CD4-positive, alpha-beta T cell treated with Interleukin-2 at 100 ng/mL for 4 hours (primary cell): Measurements from ENCODE around the gene PLPP7.
"Not testable (repeated sequence)": the region's sequence is repeated elsewhere in the genome, so short reads cannot be mapped to it uniquely, and the experiment has no call there.

ENCODE experiments used
- DNase-seq: peaks from one replicate; pipeline ENCODE4 v3.0.0-alpha.2; 2020; ENCODE audit warnings: low spot score

Gene PLPP7

DNA sequence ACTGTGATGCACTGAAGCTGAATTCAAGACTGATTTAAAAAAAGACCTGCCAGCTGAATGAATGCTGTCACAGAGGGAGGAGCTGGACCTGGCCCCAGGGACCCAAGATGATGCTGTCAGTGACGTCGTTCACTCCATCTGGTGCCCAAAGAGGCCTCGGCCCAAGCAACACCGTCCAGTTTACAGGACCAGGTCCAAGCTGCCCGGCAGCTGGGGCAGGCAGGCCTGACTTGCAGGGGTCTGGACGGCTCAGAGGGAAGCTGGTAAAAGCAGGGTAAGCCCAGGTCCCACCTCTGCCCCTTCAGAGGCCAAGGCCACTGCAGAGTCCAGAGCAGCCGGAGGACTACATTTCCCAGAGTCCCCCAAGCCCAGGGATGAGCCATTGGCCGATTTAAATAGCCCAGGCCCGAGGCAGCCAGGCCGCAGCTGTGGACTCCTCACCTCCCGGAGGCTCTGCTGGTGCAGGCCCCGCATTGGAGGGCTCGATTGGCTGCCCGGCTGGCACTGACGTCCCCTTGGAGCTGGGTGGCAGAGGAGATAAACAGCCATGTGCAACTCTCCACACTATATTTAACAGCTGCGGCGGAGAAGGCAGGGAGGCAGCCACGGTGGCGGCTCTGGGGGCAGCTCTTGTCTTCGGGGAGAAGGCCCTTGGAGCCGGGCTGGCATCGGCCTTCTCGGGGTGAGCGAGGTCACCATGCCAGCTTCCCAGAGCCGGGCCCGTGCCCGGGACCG, at the start of gene PLPP7:
TSS of gene PLPP7 (plus strand) at position 423 of the 735 bp plus-strand sequence. CDS start at position 698, 275 bp downstream.
- no peak for DNase-seq

DNA sequence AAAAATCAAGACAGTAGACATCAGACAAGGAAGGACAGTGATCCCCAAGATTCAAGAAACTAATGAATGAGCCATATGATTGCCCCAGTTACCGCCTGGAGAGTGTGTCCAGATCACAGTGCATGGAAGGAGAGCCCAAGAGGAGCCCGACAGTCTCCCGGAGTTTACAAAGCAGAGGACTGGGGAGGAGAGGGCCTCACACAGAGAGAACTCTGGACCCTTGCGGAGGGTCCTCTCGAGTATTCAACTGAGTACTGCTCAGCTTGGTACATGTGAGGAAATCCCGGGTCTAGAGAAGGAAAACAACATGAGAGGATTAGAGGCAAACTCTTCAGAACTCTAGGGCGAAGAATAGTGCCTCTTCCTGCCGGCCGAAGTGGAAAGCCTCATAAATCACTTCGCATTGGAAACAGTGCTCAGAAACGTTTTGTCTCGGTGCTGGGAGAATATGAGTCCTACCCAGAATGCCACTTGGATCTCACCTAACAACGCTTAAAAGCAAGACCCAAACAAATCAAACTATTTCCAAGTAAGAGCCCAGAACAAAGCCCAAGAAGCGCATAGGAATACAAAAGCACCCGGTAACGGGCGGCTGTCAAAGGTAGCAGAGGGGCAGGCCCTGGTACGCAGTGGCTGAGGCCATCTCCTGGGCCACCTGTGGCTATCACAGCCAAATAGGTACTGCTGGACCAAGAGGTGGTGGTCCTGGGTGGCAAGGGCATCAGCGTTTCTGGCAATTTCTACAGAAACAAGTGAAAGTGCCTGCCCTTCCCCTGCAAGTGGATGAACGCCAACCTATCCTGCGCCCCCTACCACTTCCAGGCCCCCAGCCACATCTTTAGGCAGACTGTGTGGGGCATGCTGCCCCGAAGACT, 49.2 kb upstream of the PLPP7 start:
- DNase-seq = no peak

DNA sequence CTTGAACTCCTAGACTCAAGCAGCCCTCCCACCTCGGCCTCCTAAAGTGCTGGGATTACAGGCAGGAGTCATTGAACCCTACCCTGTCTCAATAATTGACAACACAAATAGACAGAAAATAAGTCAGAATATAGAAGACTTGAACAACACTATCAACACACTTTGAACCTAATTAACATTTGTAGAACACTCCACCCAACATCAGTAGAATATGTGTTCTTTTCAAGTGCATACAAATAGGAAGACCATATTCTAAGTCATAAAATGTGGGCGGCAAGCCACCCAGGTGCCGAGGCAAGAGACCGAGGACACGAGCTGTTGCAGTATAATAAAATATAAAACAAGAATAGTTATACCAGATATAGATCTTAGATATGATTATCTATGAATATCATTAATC, 45.2 kb upstream of the PLPP7 start:
- not testable (repeated sequence) for DNase-seq

DNA sequence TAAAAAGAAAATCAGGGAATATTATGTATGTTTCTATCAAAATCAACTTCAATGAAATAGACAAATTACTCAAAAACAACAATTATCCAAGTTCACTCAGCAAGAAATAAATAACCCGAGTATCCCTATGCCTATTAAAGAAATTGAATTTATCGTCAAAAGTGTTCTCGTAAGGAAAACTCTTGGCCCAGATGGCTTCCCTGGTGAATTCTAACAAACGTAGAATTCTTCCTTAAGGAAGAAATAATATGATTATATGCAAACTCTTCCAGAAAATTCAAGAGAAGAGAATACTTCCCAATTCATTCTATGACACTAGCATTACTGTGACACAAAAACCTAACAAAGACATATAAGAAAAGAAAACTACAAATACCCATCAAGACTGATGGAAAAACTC, 42.9 kb upstream of the PLPP7 start:
- no peak for DNase-seq

DNA sequence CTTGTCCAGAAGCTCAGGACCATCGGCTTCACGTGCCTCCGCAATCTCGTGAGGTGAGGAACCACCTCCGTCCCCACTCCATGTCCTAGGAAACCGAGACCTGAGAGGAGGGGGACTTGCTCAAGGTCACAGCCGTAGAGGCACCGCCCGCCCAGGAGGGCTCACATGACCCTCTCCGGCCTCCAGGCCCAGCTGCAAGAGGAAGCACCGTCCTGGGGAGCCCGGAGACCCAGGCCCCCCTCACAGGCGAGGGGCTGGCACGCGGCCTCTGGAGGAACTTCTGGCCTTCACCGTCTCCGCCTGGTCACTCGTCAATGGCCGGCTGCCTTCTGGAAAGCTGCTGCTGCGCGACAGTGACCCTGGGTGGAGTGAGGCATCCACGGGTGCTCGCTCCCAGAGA, 37.4 kb upstream of the PLPP7 start:
- DNase-seq = no peak

DNA sequence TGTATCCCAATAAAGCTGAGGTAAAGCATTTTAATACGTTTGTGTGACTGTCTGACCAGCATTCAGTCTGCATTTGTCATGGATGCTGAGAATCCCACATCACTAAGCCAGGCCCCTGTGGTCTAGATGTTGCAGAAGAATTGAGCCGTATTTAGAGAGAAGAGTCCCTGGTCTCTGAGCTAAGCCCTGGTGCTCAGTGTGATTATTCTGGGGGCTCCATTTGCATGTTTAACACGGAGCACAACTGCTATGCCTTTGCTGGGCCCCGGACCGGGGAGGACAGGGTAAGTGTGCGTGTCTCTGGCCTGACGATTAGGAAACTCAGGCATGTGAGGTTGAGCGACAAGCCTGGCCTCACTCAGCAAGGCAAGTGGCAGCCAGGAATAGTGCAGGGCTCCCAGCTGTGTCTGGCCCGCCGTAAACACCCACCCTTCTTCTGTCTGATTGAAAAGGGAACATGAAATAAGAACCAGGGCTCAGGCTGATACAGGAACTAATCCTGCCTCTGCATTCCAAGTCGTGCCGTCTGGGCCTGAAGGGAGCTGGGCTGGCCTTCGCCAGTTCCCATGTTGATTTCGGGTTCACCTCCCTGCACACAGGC, 35.5 kb upstream of the PLPP7 start:
- no peak for DNase-seq

DNA sequence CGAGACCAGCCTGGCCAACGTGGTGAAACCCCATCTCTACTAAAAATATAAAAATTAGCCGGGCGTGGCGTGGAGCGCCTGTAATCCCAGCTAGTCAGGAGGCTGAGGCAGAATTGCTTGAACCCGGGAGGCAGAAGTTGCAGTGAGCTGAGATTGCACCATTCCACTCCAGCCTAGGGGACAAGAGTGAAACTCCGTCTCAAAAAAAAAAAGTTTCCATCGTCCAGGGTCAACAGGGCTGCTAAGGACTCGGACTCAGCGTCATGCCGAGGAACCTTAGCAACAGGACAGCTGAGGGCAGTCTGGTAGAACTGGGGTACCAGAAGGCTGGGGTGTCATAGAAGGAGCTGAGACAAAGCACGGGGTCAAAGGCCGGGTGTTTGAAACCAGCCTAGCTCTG, 34.9 kb upstream of the PLPP7 start:
- DNase-seq = no peak

DNA sequence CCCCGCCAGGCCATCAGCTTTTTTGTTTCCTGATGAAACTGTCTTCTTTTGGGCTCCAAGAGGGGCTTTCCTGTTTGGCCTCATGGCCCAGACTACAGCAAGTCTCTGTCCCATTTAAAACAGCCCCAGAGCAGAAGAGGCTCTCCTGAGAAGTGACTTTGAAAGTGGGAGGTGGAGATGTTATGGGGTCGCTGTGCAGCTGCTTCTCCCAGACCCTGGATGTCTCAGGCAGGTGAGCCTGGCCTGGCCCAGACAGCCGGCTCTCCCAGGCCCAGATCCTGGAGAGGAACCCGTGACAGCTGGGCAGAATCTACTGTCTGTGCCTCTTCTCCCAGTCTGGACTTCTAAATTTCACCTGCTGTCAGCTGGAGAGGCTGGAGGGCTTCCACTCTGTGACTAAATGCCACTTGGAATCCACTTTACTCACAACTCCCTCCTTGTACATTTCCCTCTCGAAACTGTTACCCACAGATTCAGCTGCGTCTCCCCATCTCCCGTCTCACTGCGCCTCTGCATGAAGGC, 33.8 kb upstream of the PLPP7 start:
- DNase-seq = no peak

DNA sequence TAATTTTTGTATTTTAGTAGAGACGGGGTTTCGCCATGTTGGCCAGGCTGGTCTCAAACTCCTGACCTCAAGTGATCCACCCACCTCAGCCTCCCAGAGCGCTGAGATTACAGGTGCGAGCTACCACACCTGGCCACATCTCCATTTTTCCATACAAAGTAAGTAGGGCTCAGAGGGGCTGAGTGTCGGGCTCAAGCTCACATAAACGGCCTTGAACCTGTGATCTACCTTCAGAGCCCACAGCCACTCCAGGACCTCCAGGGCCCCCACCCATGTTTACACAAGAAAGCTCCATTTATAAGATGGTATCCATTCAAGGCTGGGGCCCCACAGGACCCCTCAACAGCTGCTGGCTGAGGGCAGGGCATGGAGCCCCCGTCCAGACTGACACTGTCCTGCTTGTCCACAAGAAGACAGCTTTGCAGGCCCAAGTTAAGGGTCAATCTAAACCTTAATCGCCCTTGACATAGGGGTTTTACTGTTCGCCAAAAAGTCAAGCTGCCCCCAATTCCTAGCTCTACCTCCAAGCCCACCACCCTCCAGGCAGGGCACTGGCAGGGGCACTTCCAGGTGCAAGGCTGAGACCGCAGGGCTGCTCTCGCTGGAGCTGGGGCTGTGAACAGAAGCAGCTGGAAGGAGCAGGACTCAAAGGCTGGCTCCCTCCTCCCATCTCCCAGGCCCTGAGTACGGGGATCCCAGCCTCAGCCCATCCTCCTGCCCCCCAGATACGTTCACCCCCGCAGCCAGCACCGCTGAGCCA, 32.1 kb upstream of the PLPP7 start:
- no peak for DNase-seq

DNA sequence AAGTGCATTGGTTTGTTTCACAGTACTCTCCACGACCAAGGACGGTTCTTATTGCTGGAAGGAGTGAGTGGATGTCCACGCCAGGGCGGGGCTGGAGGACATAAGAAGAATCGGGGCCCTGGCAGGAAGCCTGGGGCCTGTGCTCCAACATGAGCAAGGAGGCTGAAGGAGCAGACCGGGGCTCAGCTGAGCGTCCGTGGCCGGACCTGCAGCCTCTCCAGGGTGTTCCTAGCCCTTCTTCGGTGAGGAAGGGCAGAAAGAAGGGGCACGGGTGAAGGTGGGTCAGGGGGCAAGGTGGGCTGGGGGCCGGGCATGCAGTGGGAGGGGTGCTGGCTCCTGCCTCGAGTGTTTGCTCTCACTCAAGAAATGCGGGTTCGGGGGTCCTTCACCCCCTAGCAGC, 31.3 kb upstream of the PLPP7 start:
- no peak for DNase-seq

DNA sequence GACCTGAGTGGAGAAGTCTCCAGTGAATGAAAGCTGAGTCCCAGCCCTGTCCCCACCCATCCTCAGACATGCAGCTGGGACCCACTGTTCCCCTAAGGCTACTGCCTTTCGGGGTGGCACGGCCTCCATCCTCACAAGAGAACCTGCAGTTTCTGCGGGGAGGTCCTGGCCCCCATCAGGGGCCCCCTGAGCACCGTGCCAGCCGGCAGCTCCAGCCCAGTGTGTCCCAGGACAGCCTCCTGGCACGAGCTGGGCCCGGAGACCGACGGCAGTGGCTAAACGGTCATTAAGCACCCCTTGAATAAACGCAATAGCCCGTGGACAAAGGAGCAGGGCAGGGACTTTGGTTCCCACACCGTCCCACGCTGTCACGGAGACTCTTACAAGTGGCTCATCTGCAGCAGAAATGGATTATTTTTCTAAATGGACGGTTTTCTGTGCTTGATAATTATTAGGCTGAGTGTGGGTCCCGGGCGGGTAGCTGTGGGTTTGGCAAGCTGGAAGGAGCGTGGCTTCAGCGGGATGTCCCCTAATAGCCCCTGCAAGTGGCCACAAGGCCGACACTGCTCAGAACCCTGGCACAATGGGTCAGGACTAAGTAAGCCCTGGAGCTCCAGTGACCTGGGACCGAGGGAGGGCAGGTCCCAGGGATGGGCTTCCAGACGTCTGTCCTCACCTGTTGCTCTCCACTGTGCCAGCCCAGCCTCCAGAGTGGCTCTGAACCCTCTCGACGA, 30.7 kb upstream of the PLPP7 start:
- no peak for DNase-seq

DNA sequence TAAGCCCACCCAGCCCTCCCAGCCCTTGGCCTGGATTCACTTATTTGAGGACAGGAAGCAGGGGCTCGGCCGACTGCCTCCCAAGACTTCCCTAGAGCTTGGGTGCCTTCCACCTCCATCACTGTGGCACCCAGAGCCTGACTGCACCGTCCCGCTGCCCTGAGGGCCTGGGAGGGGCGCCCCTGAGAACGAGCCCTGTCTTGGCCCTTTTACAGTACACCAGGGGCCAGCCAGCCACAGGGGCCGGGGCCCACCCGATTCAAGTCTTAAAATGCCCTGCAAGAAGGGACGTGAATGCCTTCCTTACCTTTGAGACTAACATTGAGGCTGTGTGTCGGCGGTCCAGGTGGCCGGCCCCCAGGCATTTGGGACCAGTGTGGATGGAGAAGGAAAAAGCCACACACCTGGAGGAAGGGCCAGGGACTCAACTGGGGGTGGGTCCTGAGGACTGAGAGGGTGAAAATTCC, 30.1 kb upstream of the PLPP7 start:
- DNase-seq = no peak

DNA sequence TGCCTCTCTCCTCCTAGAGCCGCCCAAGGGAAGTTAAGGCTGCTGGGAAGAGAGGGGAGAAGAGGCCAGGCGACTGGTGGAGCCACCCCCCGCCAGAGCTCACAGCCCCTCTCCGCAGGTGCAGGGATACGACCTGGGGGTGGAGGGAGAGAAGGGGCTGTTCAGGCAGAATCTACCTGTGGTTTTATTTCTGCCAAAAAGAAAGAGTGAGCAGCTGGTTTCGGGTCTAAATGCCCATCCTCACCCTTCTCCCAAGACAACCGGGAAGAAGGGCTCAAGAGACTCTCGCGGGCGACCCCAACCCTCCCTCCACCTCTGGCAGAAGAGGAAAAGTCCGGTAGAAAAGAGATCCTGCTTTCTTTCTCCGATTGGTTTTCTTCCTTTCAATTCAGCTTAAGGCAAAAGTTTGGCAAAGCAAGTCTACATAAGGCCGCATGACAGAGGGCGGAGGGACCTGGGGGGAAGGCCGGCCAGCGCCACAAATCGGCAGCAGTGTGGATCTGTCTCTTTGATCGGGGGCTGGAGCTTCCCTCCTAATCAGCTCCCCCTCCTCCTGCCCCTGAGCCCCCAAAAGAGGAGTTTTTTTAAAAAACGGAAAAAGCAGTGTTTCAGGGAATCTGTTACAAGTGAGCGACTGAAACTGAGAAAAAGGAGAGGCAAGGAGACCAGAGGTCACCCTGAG, 29.5 kb upstream of the PLPP7 start:
- DNase-seq = no peak

DNA sequence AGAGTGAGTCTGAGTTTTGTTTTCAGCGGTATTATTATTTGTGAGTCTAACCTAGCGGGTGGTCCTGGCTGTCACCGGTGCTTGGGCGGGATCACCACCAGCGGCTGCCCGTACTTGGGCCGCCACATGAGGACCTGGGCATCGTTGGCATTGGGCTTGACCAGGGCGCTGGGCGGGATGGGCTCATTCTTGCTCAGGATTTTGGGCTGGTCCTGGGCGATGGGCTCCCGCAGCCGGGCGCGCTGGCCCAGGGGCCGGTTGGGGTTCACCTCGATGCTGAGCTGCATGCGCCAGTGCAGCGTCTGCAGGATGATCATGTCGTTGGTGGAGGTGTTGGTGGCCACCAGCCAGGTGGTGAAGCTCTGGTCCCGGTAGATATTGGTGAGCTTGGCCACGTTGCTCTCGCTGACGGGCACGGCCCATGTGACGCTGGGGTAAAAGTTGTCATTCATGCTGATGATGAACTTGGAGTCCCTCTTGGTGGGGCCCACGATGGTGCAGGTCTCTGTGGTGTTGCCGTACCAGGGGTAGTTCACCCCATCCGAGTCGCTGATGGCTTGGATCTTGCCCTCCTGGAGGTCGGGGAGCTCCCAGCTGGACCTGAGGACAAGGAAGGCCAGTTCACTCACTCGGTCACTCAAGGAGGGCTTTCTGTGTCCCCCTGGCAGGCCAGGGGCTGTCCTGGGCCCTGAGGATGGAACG, 28.6 kb upstream of the PLPP7 start:
- no peak for DNase-seq

DNA sequence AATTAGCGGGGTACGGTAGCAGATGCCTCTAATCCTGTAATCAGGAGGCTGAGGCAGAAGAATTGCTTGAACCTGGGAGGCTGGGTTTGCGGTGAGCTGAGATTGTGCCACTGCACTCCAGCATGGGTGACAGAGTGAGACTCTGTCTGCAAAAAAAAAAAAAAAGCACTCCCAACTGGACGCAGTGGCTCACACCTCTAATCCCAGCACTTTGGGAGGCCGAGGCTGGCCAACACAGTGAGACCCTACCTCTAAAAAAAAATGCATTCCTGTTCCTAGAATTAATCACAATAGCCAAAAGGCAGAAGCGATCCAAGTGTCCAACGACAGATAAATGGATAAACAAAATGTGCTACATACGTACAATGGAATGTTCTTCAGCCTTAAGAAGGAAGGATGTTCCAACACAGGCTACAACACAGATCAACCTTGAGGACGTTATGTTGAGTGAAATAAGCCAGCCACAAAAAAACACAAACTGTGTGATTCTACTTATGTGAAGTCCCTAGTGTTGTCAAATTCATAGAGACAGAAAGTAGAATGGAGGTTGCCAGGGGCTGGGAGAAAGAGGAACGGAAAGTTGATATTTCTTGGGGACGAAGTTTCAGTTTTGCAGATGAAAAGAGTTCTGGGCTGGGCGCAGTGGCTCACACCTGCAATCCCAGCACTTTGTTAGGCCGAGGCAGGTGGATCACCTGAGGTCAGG, 27.0 kb upstream of the PLPP7 start:
- no peak for DNase-seq

DNA sequence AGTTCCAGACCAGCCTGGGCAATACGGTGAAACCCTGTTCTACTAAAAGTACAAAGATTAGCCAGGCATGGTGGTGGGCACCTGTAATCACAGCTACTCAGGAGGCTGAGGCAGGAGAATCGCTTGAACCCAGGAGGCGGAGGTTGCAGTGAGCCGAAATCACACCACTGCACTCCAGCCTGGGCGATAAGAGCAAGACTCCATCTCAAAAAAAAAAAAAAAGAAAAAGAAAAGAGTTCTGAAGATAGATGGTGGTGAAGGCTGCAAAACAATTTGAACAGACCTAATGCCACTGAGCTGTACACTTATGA, 26.5 kb upstream of the PLPP7 start:
- not testable (repeated sequence) for DNase-seq

DNA sequence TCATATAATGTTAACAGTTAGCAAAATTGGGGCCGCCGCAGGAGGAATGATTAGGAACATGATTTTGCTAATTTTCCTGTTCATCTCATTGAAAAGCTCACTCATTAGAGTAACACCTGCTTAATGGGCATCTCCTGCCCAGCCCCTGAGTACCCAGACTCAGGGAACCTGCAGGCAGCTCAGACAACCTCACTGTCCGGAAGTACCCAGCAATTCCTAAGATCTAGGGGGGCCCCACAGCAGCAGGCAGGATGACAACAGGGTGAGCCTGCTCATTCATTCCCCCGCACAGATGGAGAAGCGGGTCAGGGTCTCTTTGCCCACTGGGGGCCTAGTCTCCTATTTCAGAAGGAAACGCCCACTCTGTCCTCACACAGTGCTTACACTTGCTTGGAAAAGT, 25.8 kb upstream of the PLPP7 start:
- DNase-seq = no peak

DNA sequence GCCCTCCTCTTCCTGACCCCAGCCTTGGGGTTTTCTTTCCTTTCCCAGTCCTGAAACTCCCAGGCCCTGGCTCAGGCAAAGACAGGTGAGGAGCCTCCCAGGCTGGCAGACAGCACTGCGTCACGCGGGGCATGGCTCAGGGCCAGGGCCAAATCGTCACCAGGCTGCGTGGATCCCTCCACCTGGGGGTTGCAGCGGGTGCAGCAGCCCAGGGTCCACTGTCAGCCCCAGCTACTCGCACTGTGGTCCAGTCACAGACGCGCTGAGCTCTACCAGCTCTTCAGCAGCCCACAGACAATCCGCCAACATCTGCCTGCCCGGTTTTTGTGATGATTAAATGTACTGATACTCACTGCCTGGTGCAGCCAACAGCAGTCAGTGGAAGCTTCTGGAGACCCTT, 25.3 kb upstream of the PLPP7 start:
- DNase-seq = no peak
